Measurements from ENCODE around the gene PRKD1.
A peak's percentile ranks its signal among the peaks of the same experiment; 100 is the strongest.

GRCh38 chr14:29536886-29537511 is 390.6 kb downstream of the PRKD1 start:
- TF ChIP-seq CTCF (conservative IDR thresholded peaks at IDR 0.05 in 1 of 2, IDR thresholded peaks at IDR 0.05 in 1 of 2; ENCODE audit: low read depth in 1 of 2, low read length in 2 of 2) (peak; percentile 33 to 51), EZH2 (IDR thresholded peaks at IDR 0.05; ENCODE audit: low read length, missing control alignments) (no peak)
